Measurements from ENCODE around the gene ANKRD39. TPM values are rescaled to one million over a fixed set of nuclear protein-coding genes. Genes with fewer than 3 reads are reported as not detected.

ANKRD39 gene
- total and polyA plus RNA-seq, 2 of the 8 experiments (the other 6 are each of a cell fraction or from before 2014, with no cell fraction given): 18.5 to 21.3 TPM

GRCh38 chr2:96808176-96808837, 49.5 kb downstream of the ANKRD39 start:
- CTCF ChIA-PET (ENCODE audit: partially characterized antibody): interaction anchor here (0.7 to 3.1 kb wide), 3 partner anchors 9 to 63 kb away, joined by 3 to 18 read pairs (median 3); no protein-coding TSS in a partner anchor
- H4K91ac ChIP-seq (replicated peaks; ENCODE audit: insufficient read length, low read length): no peak overlapping the region
- H3K79me1 ChIP-seq (ENCODE audit: low read depth, low read length): no peaks in the 10 kb centered on the region
- H3K9me3 ChIP-seq (ENCODE audit: insufficient read depth in 2 of 2, low read depth in 1 of 2, low read length in 1 of 2): no peaks in the 10 kb centered on the region
- H2BK5ac ChIP-seq (ENCODE audit: low read depth, low read length): no peak overlapping the region
- H3K4me3 ChIP-seq (ENCODE audit: extremely low read depth in 1 of 4, insufficient read depth in 2 of 4, low read depth in 3 of 4, low read length in 4 of 4): no peak overlapping the region
- 91% methylated on average over 10 of the region's 10 CpGs; no CpG with 5 or more reads in 1 of the 2 experiments for WGBS, 2 experiments (ENCODE audit: extremely low coverage in 1 of 2, insufficient coverage in 1 of 2, insufficient read length in 1 of 2, insufficient replicate concordance in 2 of 2, low coverage in 1 of 2, low lambda C conversion rate in 2 of 2, missing lambda C conversion rate in 1 of 2)
- no peak overlapping the region for H2BK15ac ChIP-seq (ENCODE audit: low read length)
- no peaks in the 10 kb centered on the region for H3K27me3 ChIP-seq (replicated peaks in 1 of 4; ENCODE audit: control insufficient read depth in 3 of 4, extremely low read depth in 1 of 4, insufficient read depth in 3 of 4, low read length in 3 of 4)
- H2BK120ac ChIP-seq (replicated peaks; ENCODE audit: low read depth, low read length): no peak overlapping the region
- H4K5ac ChIP-seq (ENCODE audit: insufficient read length, low read depth, low read length): no peak overlapping the region
- H3K23ac ChIP-seq (ENCODE audit: insufficient read length): no peak overlapping the region
- H3K36me3 ChIP-seq (ENCODE audit: control insufficient read depth in 2 of 4, insufficient read depth in 4 of 4, low read length in 3 of 4): no peaks in the 10 kb centered on the region
- H3K27ac ChIP-seq (ENCODE audit: low read depth, low read length): no peak overlapping the region
- no peak overlapping the region for H2AFZ ChIP-seq (ENCODE audit: low read length)
- no peak overlapping the region for H3K18ac ChIP-seq (ENCODE audit: extremely low read depth, low read length)
- H4K8ac ChIP-seq (ENCODE audit: extremely low read depth, insufficient read depth, low read length): no peak overlapping the region
- H2BK20ac ChIP-seq (ENCODE audit: low read length): no peak overlapping the region
- DNase-seq (ENCODE audit: low read depth in 1 of 2, low spot score in 2 of 2) (no peak), FAIRE-seq (no peak)
- no peak overlapping the region for H3K9ac ChIP-seq (replicated peaks in 1 of 4; ENCODE audit: extremely low read depth in 1 of 4, low read depth in 3 of 4, low read length in 3 of 4)
- no peak overlapping the region for H2BK12ac ChIP-seq (ENCODE audit: low read depth, low read length)
- no peak overlapping the region for H3K56ac ChIP-seq (replicated peaks; ENCODE audit: insufficient read length, low read depth, low read length)
- POLR2A ChIA-PET (ENCODE audit: partially characterized antibody): interaction anchor here (1.5 to 2.1 kb wide), 2 partner anchors 8 kb away, joined by 5 to 6 read pairs; partner anchors contain the start of gene CNNM3
- no peaks in the 10 kb centered on the region for H3K79me2 ChIP-seq (ENCODE audit: control insufficient read depth in 1 of 2, insufficient read depth in 2 of 2, low read length in 2 of 2)
- H2AK5ac ChIP-seq (ENCODE audit: low read depth, low read length): no peak overlapping the region
- H3K14ac ChIP-seq (ENCODE audit: insufficient read length): no peak overlapping the region
- H3K4ac ChIP-seq (replicated peaks; ENCODE audit: insufficient read length, low read depth, low read length): no peak overlapping the region
- no peak overlapping the region for H3K4me2 ChIP-seq (ENCODE audit: insufficient read depth in 1 of 2, low read depth in 2 of 2, low read length in 2 of 2)
- H3K4me1 ChIP-seq (replicated peaks in 1 of 4; ENCODE audit: control insufficient read depth in 3 of 4, insufficient read depth in 4 of 4, low read length in 3 of 4): no peaks in the 10 kb centered on the region
- H3K23me2 ChIP-seq (ENCODE audit: low read depth, low read length): no peaks in the 10 kb centered on the region
- no peaks in the 10 kb centered on the region for H4K20me1 ChIP-seq (replicated peaks in 1 of 2; ENCODE audit: control insufficient read depth in 1 of 2, insufficient read depth in 2 of 2, low read length in 2 of 2)
- TF ChIP-seq RBBP5 (IDR thresholded peaks at IDR 0.05; ENCODE audit: borderline replicate concordance, low read depth, low read length) (no peak), CHD2 (IDR thresholded peaks at IDR 0.05; ENCODE audit: low read length) (no peak), MAX (IDR thresholded peaks at IDR 0.05) (no peak), TEAD4 (IDR thresholded peaks at IDR 0.05; ENCODE audit: low read depth, low read length) (no peak), KDM4A (IDR thresholded peaks at IDR 0.05; ENCODE audit: low read depth, low read length, severe bottlenecking) (no peak), KDM5A (IDR thresholded peaks at IDR 0.05; ENCODE audit: low read length) (no peak), EGR1 (IDR thresholded peaks at IDR 0.05; ENCODE audit: borderline replicate concordance, low read depth, low read length) (no peak), HDAC2 (IDR thresholded peaks at IDR 0.05; ENCODE audit: borderline replicate concordance in 1 of 2, low read depth in 2 of 2, low read length in 2 of 2) (no peak), USF2 (IDR thresholded peaks at IDR 0.05; ENCODE audit: low read length) (no peak), SAP30 (IDR thresholded peaks at IDR 0.05; ENCODE audit: insufficient read depth, insufficient replicate concordance, low read length) (no peak), JUN (IDR thresholded peaks at IDR 0.05; ENCODE audit: low read depth, low read length) (no peak), SP4 (IDR thresholded peaks at IDR 0.05; ENCODE audit: low read length) (no peak)

Data from H1 (cell line).